GM19193 (cell line): Measurements from ENCODE around the gene XKR8.

Experiments
- POLR2A ChIP-seq: IDR thresholded peaks from 4 replicates; pipeline ENCODE4 v1.6.1; 2011; ENCODE audit not compliant: insufficient read depth, insufficient read length; ENCODE audit errors: extremely low read depth

The XKR8 gene, protein sequence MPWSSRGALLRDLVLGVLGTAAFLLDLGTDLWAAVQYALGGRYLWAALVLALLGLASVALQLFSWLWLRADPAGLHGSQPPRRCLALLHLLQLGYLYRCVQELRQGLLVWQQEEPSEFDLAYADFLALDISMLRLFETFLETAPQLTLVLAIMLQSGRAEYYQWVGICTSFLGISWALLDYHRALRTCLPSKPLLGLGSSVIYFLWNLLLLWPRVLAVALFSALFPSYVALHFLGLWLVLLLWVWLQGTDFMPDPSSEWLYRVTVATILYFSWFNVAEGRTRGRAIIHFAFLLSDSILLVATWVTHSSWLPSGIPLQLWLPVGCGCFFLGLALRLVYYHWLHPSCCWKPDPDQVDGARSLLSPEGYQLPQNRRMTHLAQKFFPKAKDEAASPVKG

DNA sequence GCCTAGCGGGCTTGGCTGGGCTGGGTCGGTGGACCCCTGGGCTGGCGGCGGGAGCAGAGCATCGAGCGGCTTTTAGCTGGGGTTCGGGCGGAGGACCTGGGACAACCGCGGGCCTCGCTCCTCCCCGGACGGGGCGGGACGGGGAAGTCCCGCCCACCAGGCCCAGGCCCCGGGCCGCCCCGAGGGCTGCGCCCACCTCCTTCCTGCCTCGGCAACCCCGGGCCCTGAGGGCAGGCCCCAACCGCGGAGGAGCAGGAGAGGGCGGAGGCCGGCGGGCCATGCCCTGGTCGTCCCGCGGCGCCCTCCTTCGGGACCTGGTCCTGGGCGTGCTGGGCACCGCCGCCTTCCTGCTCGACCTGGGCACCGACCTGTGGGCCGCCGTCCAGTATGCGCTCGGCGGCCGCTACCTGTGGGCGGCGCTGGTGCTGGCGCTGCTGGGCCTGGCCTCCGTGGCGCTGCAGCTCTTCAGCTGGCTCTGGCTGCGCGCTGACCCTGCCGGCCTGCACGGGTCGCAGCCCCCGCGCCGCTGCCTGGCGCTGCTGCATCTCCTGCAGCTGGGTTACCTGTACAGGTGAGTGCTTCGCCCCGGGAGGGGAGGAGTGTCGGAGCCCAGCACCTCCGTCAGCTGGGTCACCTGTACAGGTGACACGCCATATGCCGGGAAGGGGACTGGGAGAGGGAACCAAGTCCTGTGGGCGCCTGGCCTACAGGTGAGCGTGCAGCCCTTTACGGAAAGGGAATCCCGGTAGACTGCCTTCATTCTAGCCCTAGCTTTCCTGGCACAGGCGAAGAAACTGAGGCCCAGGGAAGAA is at the start of gene XKR8:
Gene XKR8 (plus strand): TSS at position 182 of the 812 bp plus-strand sequence. CDS start 97 bp downstream, at position 279.
- TF ChIP-seq POLR2A, result peak; percentile 64

DNA sequence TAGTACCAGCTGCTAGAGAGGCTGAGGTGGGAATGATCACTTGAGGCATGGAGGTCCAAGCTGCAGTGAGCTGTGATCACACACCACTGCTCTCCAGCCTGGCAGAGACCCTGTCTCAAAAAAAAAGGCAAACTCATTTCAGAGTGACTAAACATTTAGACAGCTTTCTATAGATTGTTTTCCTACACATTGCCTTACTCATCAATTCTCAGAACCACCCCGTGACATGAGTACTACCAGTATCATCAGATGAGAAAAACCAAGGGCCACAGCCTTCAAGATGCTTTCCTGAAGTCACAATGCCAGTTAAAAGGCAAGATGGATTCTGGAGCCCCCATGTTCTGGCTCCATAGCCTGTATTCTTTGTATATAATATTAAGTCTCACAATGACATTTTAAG is 47.3 kb upstream of the XKR8 start:
- no peak for TF ChIP-seq POLR2A

DNA sequence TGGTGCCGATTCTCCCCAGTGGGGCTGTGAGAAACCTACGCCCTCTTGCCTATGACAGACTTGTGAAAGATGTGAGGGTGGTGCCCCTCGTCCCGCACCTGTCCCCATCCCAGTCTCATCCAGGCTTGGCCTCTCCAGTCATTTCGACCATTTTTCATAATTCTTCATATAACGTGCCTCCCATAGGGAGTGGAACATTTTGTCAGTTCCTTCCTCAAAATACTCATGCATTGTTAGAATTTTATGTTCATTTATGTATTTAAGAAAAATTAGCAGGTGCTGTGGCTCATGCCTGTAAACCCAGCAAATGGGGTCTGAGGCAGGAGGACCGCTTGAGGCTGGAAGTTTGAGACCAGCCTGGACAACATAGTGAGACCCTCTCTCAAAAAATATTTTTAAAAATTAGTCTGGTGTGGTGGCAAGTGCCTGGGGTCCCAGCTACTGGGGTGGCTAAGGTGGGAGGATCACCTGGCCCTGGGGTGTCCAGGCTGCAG is 44.6 kb upstream of the XKR8 start:
- no peak for TF ChIP-seq POLR2A

DNA sequence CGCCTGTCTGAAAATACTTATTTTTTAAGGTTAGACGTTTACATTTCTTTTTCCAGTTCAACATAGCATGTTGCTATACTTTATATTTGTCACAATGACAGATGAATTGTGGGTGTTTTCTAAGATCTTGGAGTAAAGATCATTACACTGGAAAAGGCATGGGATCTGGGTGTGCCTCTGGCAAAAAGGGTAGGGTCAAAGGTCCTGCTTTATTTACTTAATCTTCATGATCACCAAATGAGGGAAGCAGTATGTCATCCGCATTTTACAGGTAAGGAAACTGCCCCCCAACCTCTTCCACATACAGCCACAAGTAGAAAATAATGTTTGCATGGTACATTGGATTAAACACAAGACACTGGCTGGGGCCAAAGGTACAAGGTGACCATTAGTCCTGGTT is 37.5 kb upstream of the XKR8 start:
- TF ChIP-seq POLR2A, result no peak

DNA sequence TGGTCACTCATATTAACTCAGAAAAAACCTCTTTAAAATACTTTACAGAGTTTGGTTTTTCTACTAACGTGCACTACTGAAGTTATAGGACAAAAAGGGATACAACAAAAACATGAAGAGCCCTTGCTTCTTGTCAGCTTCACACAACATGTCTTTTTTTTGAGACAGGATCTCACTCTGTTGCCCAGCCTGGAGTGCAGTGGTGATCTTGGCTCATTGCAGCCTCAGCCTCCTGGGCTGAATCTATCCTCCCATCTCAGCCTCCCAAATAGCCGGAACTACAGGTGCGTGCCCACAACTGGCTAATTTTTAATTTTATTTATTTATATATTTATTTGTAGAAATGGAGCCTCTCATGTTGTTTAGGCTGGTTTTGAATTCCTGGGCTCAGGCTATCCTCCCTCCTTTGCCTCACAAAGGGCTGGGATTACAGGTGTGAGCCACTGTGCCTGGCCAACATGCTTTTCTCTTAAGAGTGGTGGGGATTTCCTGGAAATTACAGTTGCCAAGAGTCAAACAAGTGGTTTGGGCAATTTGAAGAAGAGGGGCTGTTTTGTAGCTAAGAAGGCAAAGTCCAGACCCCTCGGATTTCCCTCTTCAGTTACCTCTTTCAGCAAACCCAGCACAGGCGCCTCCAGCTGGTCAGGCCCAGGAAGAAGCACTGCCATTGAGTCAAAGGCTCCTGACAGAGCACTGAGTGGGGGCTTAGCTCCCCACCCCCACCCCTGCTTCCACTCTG is 31.4 kb upstream of the XKR8 start:
- no peak for TF ChIP-seq POLR2A

DNA sequence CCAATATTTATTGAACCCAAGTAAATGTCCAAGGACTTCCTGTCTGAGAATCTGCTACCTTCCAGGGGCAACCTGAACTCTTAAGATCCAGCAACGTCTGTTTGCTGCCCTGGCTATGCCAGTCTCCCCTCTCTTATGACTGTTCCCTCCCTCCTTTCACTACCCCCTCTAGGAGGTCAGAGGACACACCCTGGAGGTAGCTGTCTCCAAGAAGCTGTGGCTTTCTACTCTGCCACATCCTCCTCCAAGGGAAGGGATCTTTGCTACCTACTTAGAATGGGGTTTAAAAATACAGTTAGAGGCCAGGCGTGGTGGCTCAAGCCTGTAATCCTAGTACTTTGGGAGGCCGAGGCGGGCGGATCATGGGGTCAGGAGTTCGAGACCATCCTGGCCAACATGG is 28.6 kb upstream of the XKR8 start:
- no peak for TF ChIP-seq POLR2A

DNA sequence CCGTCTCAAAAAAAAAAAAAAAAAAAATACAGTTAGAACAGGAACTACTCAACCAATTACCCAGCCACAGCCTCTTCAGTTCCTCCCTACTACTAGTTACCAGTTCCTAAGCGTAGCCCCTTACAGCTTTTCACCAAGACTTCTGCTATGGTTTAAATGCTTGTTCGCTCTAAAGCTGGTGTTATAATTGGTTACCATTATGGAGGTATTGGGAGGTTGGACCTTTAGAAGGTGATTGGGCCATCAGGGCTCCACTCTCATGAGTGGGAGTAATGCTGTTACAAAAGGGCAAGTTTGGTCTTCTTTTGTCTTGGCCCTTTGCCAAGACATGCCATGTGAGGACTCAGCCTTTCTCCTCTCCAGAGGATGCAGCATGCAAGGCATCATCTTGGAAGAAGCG is 28.0 kb upstream of the XKR8 start:
- TF ChIP-seq POLR2A, result no peak

DNA sequence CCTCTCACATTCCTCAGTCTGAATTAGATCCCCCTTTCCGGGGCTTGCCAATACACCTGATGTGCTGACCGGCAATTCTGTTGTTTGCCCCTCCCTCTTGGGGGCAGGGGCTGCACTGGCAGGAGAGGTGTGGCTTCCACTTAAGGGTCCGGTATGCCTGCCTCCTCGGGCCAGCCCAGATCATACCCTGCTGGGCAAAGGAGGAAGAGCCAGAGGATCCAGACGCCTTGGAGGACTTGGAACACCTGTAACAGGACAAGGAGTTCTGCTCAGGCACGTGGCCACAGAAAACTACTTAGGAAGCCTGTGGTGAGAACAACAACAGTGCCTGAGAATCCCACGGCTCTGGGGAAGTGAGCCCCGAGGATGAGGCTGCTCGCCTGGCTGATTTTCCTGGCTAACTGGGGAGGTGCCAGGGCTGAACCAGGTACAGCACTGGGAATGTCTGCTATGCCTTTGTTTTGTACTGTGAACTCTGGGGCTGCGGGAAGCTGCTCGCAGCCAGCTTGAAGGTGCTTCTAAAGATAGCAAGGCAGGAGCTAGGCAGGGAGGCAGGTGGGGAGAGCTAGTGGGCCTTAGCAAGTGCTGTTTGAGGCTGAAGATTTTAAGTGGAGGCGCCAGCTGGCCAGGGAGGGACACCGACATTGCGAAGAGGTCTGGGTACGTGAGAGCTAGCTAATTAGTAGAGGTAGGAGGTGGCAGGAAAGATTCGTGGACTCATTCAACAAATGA is 24.8 kb upstream of the XKR8 start, which contains the start of gene SMPDL3B:
Gene SMPDL3B (plus strand): TSS at position 183 of the 732 bp plus-strand sequence. CDS start 184 bp downstream, at position 367.
- no peak for TF ChIP-seq POLR2A

DNA sequence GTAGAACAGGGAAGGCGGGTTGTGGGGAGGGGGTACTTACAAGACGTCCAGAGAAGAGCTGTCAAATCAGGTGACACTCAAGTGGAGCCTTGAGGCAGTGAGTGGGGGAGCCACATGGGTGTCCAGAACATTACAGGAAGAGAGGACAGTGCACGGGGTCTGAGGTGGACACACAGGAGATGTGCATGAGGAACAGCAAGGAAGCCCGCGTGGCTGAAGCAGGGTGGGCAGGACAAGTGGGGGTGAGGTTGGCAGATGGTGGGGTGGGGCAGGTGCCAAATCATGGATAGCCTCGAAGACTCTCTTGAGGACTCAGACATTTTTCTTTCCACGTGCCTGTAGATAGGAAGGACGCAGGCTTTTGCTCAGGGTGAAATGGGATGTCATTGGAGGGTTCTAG is 24.1 kb upstream of the XKR8 start:
- TF ChIP-seq POLR2A, result no peak

DNA sequence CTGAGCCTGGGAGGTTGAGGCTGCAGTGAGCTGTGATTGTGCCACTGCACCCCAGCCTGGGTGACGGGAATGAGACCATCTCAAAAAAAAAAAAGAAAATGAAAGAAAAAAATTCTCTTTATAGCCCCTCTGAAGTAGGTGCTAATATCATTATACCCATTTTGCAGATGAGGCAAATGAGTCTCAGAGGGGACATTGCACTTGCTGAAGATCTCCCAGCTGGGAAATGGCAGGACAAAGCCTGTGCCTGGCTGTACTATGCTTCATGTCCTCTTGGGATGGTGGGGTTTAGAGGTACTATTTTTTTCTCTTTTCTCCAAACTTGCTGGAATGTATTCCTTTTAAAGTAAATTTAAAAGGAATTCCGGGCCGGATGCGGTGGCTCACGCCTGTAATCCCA is 23.4 kb upstream of the XKR8 start:
- no peak for TF ChIP-seq POLR2A

DNA sequence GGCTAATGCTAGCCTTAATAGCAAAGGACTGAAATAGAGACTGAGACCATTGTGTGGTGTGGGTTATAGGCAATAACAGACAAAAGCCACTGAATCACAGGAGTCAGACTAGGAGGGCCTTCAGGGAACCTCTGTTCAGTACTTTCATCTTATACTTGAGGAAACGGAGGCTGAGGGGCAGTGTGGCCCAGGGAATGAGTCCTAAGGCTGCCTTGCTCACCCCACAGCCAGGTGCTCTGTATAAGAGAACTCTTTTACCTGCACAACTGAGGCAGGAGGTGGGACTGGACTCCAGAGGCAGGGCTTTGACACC is 22.3 kb upstream of the XKR8 start:
- no peak for TF ChIP-seq POLR2A

DNA sequence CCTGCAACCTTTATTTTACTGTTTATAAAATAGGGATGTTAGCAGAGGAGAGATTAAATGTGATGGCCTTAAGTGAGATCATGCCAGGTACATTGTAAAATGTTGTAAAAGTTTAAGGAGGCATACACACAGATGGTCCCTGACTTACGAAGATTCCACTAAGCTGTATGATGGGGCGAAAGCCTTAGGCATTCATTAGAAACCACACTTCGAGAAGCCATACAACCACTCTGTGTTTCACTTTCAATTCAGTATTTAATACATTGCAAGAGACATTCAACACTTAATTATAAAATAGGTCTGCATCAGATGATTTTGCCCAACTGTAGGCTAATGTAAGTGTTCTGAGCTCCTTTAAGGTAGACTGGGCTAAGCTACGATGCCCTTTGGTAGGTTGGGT is 21.3 kb upstream of the XKR8 start:
- TF ChIP-seq POLR2A, result no peak

DNA sequence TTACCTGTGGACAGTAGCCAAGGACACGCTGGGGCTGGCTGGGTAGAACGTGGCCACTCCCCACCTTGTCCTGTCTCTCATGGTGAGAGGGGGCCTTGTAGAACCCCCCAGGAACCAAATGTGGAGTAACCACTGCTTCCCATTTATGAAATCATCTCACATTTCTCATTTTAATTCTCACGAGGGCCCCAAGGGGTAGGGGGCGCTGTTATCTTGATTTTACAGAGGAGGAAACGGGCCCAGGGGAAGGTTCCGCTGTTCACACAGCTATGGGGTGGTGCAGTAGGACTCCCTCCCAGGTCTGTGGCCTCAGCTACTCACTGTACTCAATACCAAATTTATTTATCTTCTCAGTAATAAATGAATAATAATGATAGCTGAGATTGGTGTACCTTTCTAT is 19.5 kb upstream of the XKR8 start:
- TF ChIP-seq POLR2A, result no peak

DNA sequence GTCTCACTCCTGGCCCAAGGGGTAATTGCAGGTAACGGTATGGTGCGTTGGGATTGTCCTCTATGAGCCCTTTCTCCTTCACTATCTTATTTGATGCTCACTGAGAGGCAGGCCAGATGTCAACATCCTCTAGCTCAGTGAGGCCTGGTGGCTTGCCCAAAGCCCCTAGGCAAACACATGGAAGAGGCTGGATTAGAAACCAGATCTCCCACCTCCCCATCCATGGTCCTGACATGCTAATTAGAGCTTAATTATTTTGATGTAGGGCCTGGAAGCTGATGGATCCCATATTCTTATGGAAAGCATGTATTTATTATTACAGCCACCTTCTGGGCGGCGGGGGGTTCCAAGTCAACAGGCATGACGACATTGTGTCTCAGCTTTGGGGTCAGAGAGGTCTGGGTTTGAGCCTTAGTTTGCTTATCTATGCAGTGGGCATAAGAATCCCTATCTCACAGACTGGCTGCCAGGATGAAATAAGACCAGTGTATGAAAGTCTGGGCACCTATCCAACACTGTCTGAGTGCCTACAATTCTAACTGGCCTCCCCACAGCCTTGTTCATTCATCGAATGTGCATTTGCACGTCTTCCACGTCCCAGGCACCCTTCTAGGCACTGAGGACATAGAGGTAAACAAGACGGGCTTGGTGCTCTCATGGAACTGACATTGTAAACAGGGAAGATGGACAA is 18.8 kb upstream of the XKR8 start:
- no peak for TF ChIP-seq POLR2A

DNA sequence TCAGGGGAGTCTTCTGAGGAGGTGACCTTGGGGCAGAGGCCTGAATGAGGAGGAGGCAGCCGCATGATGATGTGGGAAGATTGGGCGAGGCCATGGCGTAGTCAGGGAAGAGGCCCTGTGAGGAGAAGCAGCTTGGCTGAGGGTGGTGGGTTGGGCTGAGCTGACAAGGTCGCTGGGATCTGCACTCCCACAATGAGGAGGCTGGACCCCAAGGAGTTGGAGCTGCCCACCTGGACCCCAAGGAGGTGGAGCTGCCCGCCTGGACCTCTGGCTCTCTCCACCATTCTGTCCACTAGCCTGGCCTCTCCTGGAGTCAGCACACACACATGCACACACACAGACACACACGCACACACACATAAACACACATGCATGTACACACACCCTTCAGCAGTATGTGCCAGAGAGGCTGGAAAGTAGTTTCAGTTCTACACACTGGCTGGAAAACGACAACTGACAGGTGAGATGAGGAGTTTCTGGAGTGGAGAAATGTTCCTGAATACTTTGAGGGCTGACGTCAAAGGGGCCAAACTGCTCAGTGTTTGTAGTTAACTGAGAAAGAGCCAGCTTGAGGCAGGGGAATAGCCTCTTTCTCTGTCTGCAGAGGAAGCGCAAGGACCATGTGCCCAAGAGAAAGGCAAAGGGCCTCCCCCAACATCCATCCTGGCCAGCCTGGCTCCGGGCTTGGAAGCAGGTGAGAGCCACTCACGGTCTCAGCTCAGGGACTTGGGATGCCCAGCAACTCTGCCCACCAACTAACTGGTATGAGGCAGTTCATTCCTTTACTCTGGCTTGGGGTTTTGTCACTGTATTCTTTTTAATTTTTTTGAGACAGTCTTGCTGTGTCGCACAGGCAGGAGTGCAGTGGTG is 17.9 kb upstream of the XKR8 start:
- no peak for TF ChIP-seq POLR2A
